Sigmoid colon (tissue), 7 donors: ENCODE results near the gene GLB1L3. TPM values are rescaled to one million over a fixed set of nuclear protein-coding genes. Genes with fewer than 3 reads are reported as not detected.
A peak's percentile ranks its signal among the peaks of the same experiment; 100 is the strongest.

Experiments
- DNase-seq: peaks from one replicate; pipeline ENCODE4 v3.0.0-alpha.2; 2019
- H3K27ac ChIP-seq, 4 donors: fragments of 200-600 bp; sonication (generic); one replicate each; pipeline ENCODE4 v1.5.1; 2016 to 2019; ENCODE audit warnings: mild to moderate bottlenecking in 1 of 4
- H3K27me3 ChIP-seq, 3 donors: fragments of 200-600 bp; sonication (generic); one replicate each; pipeline ENCODE4 v1.5.1; 2019; ENCODE audit warnings: mild to moderate bottlenecking in 1 of 3
- H3K36me3 ChIP-seq, 4 donors: fragments of 200-600 bp; sonication (generic); one replicate each; pipeline ENCODE4 v1.5.1; 2016 to 2019
- H3K4me1 ChIP-seq, 4 donors: fragments of 200-600 bp; sonication (generic); one replicate each; pipeline ENCODE4 v1.5.1; 2017 to 2019
- H3K4me3 ChIP-seq, 4 donors: fragments of 200-600 bp; sonication (generic); one replicate each; pipeline ENCODE4 v1.5.1; 2017 to 2019; ENCODE audit warnings: mild to moderate bottlenecking in 2 of 4, moderate library complexity in 1 of 4
- H3K9me3 ChIP-seq, 4 donors: fragments of 200-600 bp in 3 of 4; sonication (generic) in 3 of 4; one replicate each; pipeline versions ENCODE4 v1.5.1 to v1.6.1; 2013 to 2019
- EP300 ChIP-seq, 4 donors: sonication (generic); formaldehyde crosslinking; IDR thresholded peaks; one replicate each; pipeline ENCODE4 v1.6.1; 2017; ENCODE audit warnings: antibody characterized with exemption in 4 of 4
- POLR2A ChIP-seq, 2 donors: fragments of 450-650 bp; IDR thresholded peaks; one replicate each; pipeline ENCODE4 v1.6.1; 2016; ENCODE audit warnings: antibody characterized with exemption in 2 of 2, mild to moderate bottlenecking in 2 of 2, moderate library complexity in 2 of 2
- POLR2AphosphoS5 ChIP-seq, 4 donors: sonication (generic); formaldehyde crosslinking; IDR thresholded peaks; one replicate each; pipeline ENCODE4 v1.6.1; 2017; ENCODE audit warnings: antibody characterized with exemption in 4 of 4
- WGBS, 2 donors: extraction: QIAGEN DNeasy Blood & Tissue Kit; methylation state at CpG; one replicate each; pipeline ENCODE4 v1.1.7; 2013; 5-methylcytosine and 5-hydroxymethylcytosine counted together
- intact Hi-C: fragments of 100-400 bp; cut with DNase I; formaldehyde crosslinking; loops from one replicate; pipeline ENCODE4 v1.15.1; 2023
- polyA plus RNA-seq, 3 donors: library from polyadenylated mRNA; stranded (reverse); fragments of 200-250 nt; gene quantifications; one replicate each; pipeline ENCODE4 v1.2.3, GENCODE V29; 2013
- total RNA-seq, 4 donors: library from RNA; depleted of rRNA; stranded (reverse); fragments of >200 nt; gene quantifications; one replicate each; pipeline ENCODE4 v1.1.0, GENCODE V29; 2016
- TF ChIP-seq, protein P1 (sequence below), 4 experiments: fragments of 450-650 bp in 3 of 4; fragments of 200-600 bp in 1 of 4; IDR thresholded peaks; one replicate each; pipeline ENCODE4 v1.5.1; 2016 to 2019; ENCODE audit warnings: antibody characterized with exemption in 4 of 4, mild to moderate bottlenecking in 3 of 4, moderate library complexity in 2 of 4
- donor health status: healthy with polysubstance abuse.
- donor health status: Bipolar disorder and iron deficiency.
- donor health status: healthy.

The GLB1L3 gene
- total and polyA plus RNA-seq, 7 donors, result 0.25 to 8.9 (median 1.1) TPM; not detected in 2

DNA sequence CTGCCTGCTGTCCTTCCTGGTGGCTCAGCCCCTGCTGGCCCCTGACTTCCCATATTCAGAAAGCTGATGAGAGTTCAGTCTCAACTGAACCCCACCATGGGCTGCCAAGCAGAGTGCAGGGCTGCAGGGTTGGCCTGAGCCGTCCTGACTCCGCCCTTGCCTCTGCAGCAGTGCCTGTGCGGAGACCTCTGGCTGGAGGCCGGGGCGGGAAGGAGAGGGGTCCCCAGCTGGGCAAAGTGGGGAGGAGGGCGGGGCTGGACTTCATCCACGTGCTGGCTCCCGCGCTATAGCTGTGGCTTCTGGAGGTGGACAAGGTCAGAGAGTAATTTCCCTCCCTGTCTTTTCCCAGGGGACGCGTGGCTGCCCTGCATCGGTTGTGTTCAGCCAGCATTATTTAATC is 13.6 kb downstream of the GLB1L3 start:
- Histone ChIP-seq H3K27me3 (no peaks in the 10 kb centered on the region), H3K4me1 (no peaks in the 10 kb centered on the region), H3K27ac (no peak overlapping the region), H3K9me3 (no peaks in the 10 kb centered on the region), H3K36me3 (no peaks in the 10 kb centered on the region), H3K4me3 (no peak overlapping the region)
- 50 to 55% methylated on average over 12 of the region's 12 CpGs for WGBS, 2 donors
- intact Hi-C loops, result no loop called here
- no peak for DNase-seq
- TF ChIP-seq POLR2A (IDR thresholded peaks at IDR 0.05) (no peak), EP300 (IDR thresholded peaks at IDR 0.05) (no peak), POLR2AphosphoS5 (IDR thresholded peaks at IDR 0.05) (no peak)
- TF ChIP-seq, protein P1, sequence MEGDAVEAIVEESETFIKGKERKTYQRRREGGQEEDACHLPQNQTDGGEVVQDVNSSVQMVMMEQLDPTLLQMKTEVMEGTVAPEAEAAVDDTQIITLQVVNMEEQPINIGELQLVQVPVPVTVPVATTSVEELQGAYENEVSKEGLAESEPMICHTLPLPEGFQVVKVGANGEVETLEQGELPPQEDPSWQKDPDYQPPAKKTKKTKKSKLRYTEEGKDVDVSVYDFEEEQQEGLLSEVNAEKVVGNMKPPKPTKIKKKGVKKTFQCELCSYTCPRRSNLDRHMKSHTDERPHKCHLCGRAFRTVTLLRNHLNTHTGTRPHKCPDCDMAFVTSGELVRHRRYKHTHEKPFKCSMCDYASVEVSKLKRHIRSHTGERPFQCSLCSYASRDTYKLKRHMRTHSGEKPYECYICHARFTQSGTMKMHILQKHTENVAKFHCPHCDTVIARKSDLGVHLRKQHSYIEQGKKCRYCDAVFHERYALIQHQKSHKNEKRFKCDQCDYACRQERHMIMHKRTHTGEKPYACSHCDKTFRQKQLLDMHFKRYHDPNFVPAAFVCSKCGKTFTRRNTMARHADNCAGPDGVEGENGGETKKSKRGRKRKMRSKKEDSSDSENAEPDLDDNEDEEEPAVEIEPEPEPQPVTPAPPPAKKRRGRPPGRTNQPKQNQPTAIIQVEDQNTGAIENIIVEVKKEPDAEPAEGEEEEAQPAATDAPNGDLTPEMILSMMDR (IDR thresholded peaks at IDR 0.05), result no peak

DNA sequence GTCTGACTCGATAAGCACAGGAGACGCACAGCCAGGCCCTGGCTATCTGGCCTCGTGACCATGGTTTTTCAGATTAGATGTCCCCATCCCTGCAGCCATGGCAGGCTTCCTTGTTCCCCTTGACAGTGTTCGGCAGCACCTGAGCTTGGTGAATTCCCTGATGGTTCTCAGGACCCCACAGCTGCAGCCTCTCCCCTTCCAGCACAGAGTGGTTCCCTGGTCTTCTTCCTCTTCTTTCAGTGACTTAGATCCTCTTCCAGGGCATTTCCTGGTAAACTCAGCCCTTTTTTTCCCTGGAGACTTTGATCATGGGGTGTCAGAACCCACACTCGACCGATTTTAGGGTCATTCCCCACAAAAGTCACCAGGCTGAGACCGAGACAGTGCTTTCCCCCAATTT is 14.5 kb downstream of the GLB1L3 start:
- DNase-seq, result no peak
- Histone ChIP-seq H3K27ac (no peak overlapping the region), H3K4me3 (no peak overlapping the region), H3K4me1 (no peaks in the 10 kb centered on the region), H3K27me3 (no peaks in the 10 kb centered on the region), H3K9me3 (no peaks in the 10 kb centered on the region), H3K36me3 (no peaks in the 10 kb centered on the region)
- 88 to 89% methylated on average over 7 of the region's 7 CpGs for WGBS, 2 donors
- intact Hi-C loops, result no loop called here
- TF ChIP-seq EP300 (IDR thresholded peaks at IDR 0.05), result no peak
- TF ChIP-seq, protein P1 (IDR thresholded peaks at IDR 0.05), result no peak

DNA sequence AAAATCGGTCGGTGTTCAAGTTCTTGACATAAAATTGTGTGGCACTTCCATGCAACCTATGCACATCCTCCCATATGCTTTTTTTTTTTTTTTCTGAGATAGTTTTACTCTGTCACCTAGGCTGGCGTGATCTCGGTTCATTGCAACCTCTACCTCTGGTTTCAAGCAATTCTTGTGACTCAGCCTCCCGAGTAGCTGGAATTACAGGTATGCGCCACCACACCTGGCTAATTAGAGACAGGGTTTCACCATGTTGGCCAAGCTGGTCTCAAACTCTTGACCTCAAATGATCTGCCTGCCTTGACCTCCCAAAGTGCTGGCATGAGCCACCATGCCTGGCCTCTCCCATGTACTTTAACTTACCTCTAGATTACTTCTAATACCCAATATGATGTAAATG is 15.0 kb downstream of the GLB1L3 start:
- no peak overlapping the region for H3K27ac ChIP-seq
- no peak for TF ChIP-seq EP300 (IDR thresholded peaks at IDR 0.05)
- TF ChIP-seq, protein P1 (IDR thresholded peaks at IDR 0.05), result no peak
- whole genome bisulfite sequencing, 2 donors, result 75 to 95% methylated on average over 6 of the region's 6 CpGs
- no peak for DNase-seq
- intact Hi-C loops, result no loop called here
- H3K9me3 ChIP-seq, result no peaks in the 10 kb centered on the region
- H3K4me3 ChIP-seq, result no peak overlapping the region
- no peaks in the 10 kb centered on the region for H3K27me3 ChIP-seq
- H3K36me3 ChIP-seq, result no peaks in the 10 kb centered on the region
- H3K4me1 ChIP-seq, result no peaks in the 10 kb centered on the region

DNA sequence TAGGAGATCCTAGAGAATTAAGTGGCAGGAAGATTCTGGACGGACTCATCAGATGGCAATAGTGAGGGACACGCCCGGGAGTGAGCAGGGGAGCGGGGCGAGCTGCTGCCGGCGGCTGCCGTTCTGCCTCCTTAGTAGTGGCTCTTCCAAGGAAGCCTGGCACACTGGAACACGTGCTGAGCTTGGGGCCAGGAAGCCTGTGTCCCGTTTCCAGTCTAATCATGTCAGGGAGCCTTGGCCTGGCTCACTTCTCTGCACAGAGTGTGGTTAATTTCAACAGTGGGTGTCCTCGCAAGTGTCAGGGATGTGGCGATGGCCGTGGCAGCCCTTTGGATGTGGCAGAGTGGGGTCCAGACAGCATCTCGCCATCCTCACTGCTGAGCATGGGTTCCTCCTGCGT is 16.5 kb downstream of the GLB1L3 start:
- H3K4me1 ChIP-seq, result no peaks in the 10 kb centered on the region
- H3K27me3 ChIP-seq, result no peaks in the 10 kb centered on the region
- no peak overlapping the region for H3K27ac ChIP-seq
- TF ChIP-seq, protein P1 (IDR thresholded peaks at IDR 0.05), result no peak
- no peak overlapping the region for H3K4me3 ChIP-seq
- DNase-seq, result peak; percentile 30
- no peaks in the 10 kb centered on the region for H3K9me3 ChIP-seq
- intact Hi-C loops, result no loop called here
- WGBS, 2 donors, result 78 to 89% methylated on average over 15 of the region's 15 CpGs
- no peaks in the 10 kb centered on the region for H3K36me3 ChIP-seq

GRCh38 chr11:134293119-134294113 is 17.2 kb downstream of the GLB1L3 start:
- H3K27me3 ChIP-seq, result no peaks in the 10 kb centered on the region
- no peaks in the 10 kb centered on the region for H3K4me1 ChIP-seq
- H3K36me3 ChIP-seq, result no peaks in the 10 kb centered on the region
- no peak for TF ChIP-seq EP300 (IDR thresholded peaks at IDR 0.05)
- no peak for TF ChIP-seq POLR2A (IDR thresholded peaks at IDR 0.05)
- TF ChIP-seq, protein P1 (IDR thresholded peaks at IDR 0.05), result no peak
- no peak for TF ChIP-seq POLR2AphosphoS5 (IDR thresholded peaks at IDR 0.05)
- 69 to 76% methylated on average over 20 of the region's 20 CpGs for WGBS, 2 donors
- H3K27ac ChIP-seq, result no peak overlapping the region
- no peak overlapping the region for H3K4me3 ChIP-seq
- no peaks in the 10 kb centered on the region for H3K9me3 ChIP-seq
- intact Hi-C loops, result no loop called here
- peak; percentile 25 for DNase-seq
